Keratinocyte (primary cell): Measurements from ENCODE around the gene ANKS1B.

Experiments
- CTCF ChIP-seq, 3 experiments: IDR thresholded peaks in 1 of 3; conservative IDR thresholded peaks in 1 of 3; optimal IDR thresholded peaks in 1 of 3; 2 replicates in 2 of 3; 3 replicates in 1 of 3; pipeline versions ENCODE3 to v1.5.1; 2011; ENCODE audit warnings: low read length in 3 of 3, mild to moderate bottlenecking in 3 of 3, moderate library complexity in 2 of 3, control low read depth in 1 of 3, inconsistent platforms in 1 of 3; ENCODE audit not compliant: insufficient read depth in 2 of 3; ENCODE audit errors: extremely low read depth in 1 of 3
- EZH2 ChIP-seq: IDR thresholded peaks from one replicate; pipeline ENCODE4 v1.6.1; 2012; ENCODE audit warnings: inconsistent platforms, mild to moderate bottlenecking, low read length, moderate library complexity

- TF ChIP-seq EZH2 = no peak
- TF ChIP-seq CTCF (optimal IDR thresholded peaks at IDR 0.05 in 1 of 3, IDR thresholded peaks at IDR 0.05 in 1 of 3, conservative IDR thresholded peaks at IDR 0.05 in 1 of 3; ENCODE audit: extremely low read depth in 1 of 3, insufficient read depth in 2 of 3, low read length in 3 of 3) = no peak
Observed at GRCh38 chr12:99205111-99205510, 779.6 kb downstream of the ANKS1B start.
